ENCODE measurements around the gene LRP4. TPM values are rescaled to one million over a fixed set of nuclear protein-coding genes. Genes with fewer than 3 reads are reported as not detected.

The LRP4 gene
- total RNA-seq, 2 experiments from 2014 or later, result 0.36 to 0.45 TPM

DNA sequence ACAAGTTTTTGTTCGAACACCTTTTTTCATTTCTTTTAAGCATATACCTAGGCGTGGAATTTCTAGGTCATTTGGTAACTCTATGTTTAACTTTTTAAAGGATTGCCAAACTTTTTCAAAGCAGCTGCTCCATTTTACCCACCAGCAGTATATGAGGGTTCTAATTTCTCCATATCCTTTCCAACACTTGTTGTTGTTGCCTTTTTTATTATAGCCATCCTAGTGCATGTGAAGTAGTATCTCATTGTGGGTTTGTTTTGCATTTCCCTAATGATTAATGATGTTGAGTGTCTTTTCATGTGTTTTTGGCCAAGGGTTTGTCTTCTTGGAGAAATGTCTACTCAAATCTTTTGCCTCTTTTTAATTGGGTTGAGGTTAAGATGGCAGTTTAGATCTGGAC, 42.7 kb upstream of the LRP4 start:
- H3K36me3 Mint-ChIP-seq (ENCODE audit: low read depth), result peaks cover 28% of the 10 kb centered on the region
- intact Hi-C loops (cut with micrococcal nuclease), result no loop called here
- no peak overlapping the region for H3K4me3 Mint-ChIP-seq
- no peak overlapping the region for H3K27ac Mint-ChIP-seq
- H3K9me3 Mint-ChIP-seq, result no peaks in the 10 kb centered on the region
- DNase-seq, result no peak
- H3K27me3 Mint-ChIP-seq, result no peaks in the 10 kb centered on the region
- TF ChIP-seq, protein P1, sequence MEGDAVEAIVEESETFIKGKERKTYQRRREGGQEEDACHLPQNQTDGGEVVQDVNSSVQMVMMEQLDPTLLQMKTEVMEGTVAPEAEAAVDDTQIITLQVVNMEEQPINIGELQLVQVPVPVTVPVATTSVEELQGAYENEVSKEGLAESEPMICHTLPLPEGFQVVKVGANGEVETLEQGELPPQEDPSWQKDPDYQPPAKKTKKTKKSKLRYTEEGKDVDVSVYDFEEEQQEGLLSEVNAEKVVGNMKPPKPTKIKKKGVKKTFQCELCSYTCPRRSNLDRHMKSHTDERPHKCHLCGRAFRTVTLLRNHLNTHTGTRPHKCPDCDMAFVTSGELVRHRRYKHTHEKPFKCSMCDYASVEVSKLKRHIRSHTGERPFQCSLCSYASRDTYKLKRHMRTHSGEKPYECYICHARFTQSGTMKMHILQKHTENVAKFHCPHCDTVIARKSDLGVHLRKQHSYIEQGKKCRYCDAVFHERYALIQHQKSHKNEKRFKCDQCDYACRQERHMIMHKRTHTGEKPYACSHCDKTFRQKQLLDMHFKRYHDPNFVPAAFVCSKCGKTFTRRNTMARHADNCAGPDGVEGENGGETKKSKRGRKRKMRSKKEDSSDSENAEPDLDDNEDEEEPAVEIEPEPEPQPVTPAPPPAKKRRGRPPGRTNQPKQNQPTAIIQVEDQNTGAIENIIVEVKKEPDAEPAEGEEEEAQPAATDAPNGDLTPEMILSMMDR (IDR thresholded peaks at IDR 0.05), result no peak
- ATAC-seq, result no peak
- H3K4me1 Mint-ChIP-seq (ENCODE audit: low read depth), result no peaks in the 10 kb centered on the region
- ChIA-PET POLR2A (no interaction called here), CTCF (no interaction called here)

DNA sequence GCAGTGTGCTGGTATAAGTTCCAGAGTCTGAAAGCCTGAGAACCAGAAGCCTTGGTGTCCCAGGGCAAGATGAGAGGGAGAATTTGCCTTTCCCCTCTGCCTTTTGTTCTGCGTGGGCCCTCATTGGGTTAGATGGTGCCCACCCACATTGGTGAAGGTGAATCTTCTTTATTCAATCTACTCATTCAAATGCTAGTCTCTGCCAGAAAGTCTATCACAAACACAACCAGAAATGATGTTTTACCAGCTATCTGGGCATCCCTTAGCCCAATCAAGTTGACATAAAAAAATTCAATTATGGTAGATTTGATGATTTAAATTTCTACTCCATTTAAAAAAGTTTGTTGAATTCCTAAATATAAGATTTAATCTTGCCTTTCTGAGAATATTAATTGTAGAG, 40.4 kb upstream of the LRP4 start:
- DNase-seq (no peak), ATAC-seq (no peak)
- TF ChIP-seq, protein P1 (IDR thresholded peaks at IDR 0.05), result no peak
- intact Hi-C loops (cut with micrococcal nuclease), result no loop called here
- Mint-ChIP-seq H3K36me3 (ENCODE audit: low read depth) (peaks cover 27% of the 10 kb centered on the region), H3K27me3 (no peaks in the 10 kb centered on the region), H3K27ac (no peak overlapping the region), H3K4me1 (ENCODE audit: low read depth) (no peaks in the 10 kb centered on the region), H3K4me3 (no peak overlapping the region), H3K9me3 (no peaks in the 10 kb centered on the region)
- ChIA-PET POLR2A (no interaction called here), CTCF (no interaction called here)

DNA sequence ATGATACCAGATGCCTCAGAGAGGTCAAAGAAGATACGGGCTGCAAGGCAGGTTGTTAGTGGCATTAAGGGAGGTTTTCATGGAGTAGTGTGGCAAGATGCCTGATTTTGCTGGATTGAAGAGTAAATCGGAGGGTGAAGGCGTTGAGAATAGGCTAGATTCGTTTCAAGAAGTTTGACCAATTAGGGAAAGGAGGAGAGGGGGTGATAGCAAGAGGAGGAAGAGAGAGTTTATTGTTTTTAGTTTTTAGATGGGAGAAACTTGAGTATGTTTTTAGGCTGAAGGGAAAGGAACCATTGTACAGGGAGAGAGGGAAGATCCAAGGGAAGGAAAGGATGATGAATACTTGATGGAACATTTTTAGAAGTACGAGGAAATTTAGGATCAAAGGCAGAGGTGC, 34.7 kb upstream of the LRP4 start:
- TF ChIP-seq, protein P1 (IDR thresholded peaks at IDR 0.05), result no peak
- POLR2A ChIA-PET, result no interaction called here
- Mint-ChIP-seq H3K4me1 (ENCODE audit: low read depth) (peaks cover 8% of the 10 kb centered on the region), H3K9me3 (no peaks in the 10 kb centered on the region), H3K27ac (no peak overlapping the region), H3K4me3 (no peak overlapping the region), H3K27me3 (no peaks in the 10 kb centered on the region), H3K36me3 (ENCODE audit: low read depth) (no peaks in the 10 kb centered on the region)
- ATAC-seq (no peak), DNase-seq (no peak)
- CTCF ChIA-PET, result no interaction called here
- intact Hi-C loops (cut with micrococcal nuclease), result no loop called here

DNA sequence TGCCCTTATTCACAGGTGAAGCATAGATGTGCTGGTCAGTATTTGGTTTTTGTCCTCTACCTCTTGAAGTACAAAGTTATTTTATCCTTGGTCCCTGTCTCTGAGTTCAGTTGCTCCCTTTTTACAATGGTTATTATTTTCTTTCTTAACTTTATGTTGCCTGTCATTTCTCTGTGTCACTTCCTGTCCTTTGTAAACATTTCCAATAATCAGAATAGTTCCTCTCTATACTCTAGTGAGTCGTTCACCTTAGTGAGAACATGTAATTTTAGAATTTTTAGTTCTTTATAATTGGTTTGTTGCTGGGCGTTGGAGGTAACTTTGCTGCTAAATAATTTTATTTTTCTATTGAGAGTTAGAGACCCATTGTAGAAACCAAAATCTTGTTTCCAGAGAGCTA, 34.2 kb upstream of the LRP4 start:
- Mint-ChIP-seq H3K9me3 (no peaks in the 10 kb centered on the region), H3K27me3 (no peaks in the 10 kb centered on the region), H3K4me1 (ENCODE audit: low read depth) (peaks cover 8% of the 10 kb centered on the region), H3K4me3 (no peak overlapping the region), H3K36me3 (ENCODE audit: low read depth) (no peaks in the 10 kb centered on the region), H3K27ac (no peak overlapping the region)
- CTCF ChIA-PET, result interaction anchor here (1.7 kb wide), 1 partner anchor 200 kb away, joined by 5 read pairs; no protein-coding TSS in a partner anchor
- DNase-seq (no peak), ATAC-seq (no peak)
- POLR2A ChIA-PET, result no interaction called here
- TF ChIP-seq, protein P1 (IDR thresholded peaks at IDR 0.05), result no peak
- intact Hi-C loops (cut with micrococcal nuclease), result no loop called here

DNA sequence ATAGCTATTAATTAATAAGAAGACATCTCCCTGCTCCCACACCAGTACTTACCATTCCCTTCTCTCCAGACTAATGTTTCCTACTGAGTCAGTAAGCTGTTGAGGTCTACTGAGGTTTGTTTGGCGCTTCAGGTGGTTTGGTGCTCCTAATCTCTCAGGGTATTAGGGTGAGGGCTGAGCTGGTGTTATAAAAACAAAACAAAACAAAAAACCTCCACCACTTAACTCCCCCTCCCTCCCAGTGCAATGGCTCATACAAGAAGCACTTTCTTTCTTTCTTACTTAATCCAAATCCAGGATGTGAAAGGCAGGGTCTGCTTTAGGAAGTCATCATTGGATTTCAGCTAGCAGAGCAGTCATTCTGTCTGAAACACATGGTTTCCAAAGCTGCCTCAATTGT, 33.5 kb upstream of the LRP4 start:
- DNase-seq, result no peak
- H3K4me1 Mint-ChIP-seq (ENCODE audit: low read depth), result peaks cover 8% of the 10 kb centered on the region
- H3K36me3 Mint-ChIP-seq (ENCODE audit: low read depth), result no peaks in the 10 kb centered on the region
- H3K27ac Mint-ChIP-seq, result no peak overlapping the region
- CTCF ChIA-PET, result interaction anchor here (1.0 to 1.7 kb wide), 2 partner anchors 61 to 201 kb away, joined by 3 to 5 read pairs; no protein-coding TSS in a partner anchor
- H3K27me3 Mint-ChIP-seq, result no peaks in the 10 kb centered on the region
- no peak for ATAC-seq
- TF ChIP-seq, protein P1 (IDR thresholded peaks at IDR 0.05), result no peak
- H3K9me3 Mint-ChIP-seq, result no peaks in the 10 kb centered on the region
- POLR2A ChIA-PET, result interaction anchor here (0.8 kb wide), 1 partner anchor 183 kb away, joined by 3 read pairs; no protein-coding TSS in a partner anchor
- intact Hi-C loops (cut with micrococcal nuclease), result no loop called here
- no peak overlapping the region for H3K4me3 Mint-ChIP-seq
